Adrenal gland (tissue), 12 donors: ENCODE results near the gene FST. TPM values are rescaled to one million over a fixed set of nuclear protein-coding genes. Genes with fewer than 3 reads are reported as not detected.

Source experiments
- DNase-seq, 7 donors: peaks; one replicate each; pipeline ENCODE4 v3.0.0-alpha.2; 2019 to 2020
- H3K27ac ChIP-seq, 5 donors: fragments of 200-600 bp; sonication (generic) in 4 of 5; 1 replicate in 3 of 5; 2 replicates in 2 of 5; pipeline versions ENCODE4 v1.5.1 to v1.8.0; 2016 to 2020; ENCODE audit warnings: mild to moderate bottlenecking in 1 of 5
- H3K27me3 ChIP-seq: fragments of 200-600 bp; 2 replicates; pipeline ENCODE4 v1.8.0; 2021
- H3K36me3 ChIP-seq, 2 donors: fragments of 200-600 bp; replicated peaks in 1 of 2; 1 replicate in 1 of 2; 2 replicates in 1 of 2; pipeline versions ENCODE4 v1.5.1 to v1.8.0; 2018 to 2022
- H3K4me1 ChIP-seq, 2 donors: fragments of 200-600 bp; replicated peaks in 1 of 2; 1 replicate in 1 of 2; 2 replicates in 1 of 2; pipeline versions ENCODE4 v1.5.1 to v1.8.0; 2018 to 2021
- H3K4me3 ChIP-seq, 4 donors: fragments of 200-600 bp; sonication (generic) in 3 of 4; one replicate each; pipeline ENCODE4 v1.5.1; 2016 to 2018
- H3K9me3 ChIP-seq, 3 donors: fragments of 200-600 bp; sonication (generic) in 1 of 3; replicated peaks in 1 of 3; 1 replicate in 2 of 3; 2 replicates in 1 of 3; pipeline versions ENCODE4 v1.5.1 to v1.8.0; 2016 to 2021
- POLR2A ChIP-seq, 2 donors: fragments of 450-650 bp; IDR thresholded peaks; one replicate each; pipeline ENCODE4 v1.6.1; 2017; ENCODE audit warnings: antibody characterized with exemption in 2 of 2, mild to moderate bottlenecking in 2 of 2, moderate library complexity in 1 of 2
- WGBS, 4 donors: extraction: QIAGEN DNeasy Blood & Tissue Kit in 2 of 4; methylation state at CpG; one replicate each; pipeline versions ENCODE4 v1.1.5 to v1.1.7; 2013 to 2017; 5-methylcytosine and 5-hydroxymethylcytosine counted together
- intact Hi-C, 2 donors: fragments of 100-400 bp; cut with DNase I; formaldehyde crosslinking; loops; one replicate each; pipeline versions ENCODE4 v1.14.1 to v1.15.0; 2022 to 2023
- polyA plus RNA-seq, 3 donors: library from polyadenylated mRNA; stranded (reverse); fragments of 200-250 nt in 2 of 3; fragments of 350-450 nt in 1 of 3; fragmentation: Illumina TruSeq in 1 of 3; extraction: RNeasy Lipid Tissue Mini Kit (QIAGEN cat#74804) in 1 of 3; gene quantifications; one replicate each; pipeline ENCODE4 v1.2.3, GENCODE V29; 2013 to 2014
- total RNA-seq, 9 donors: library from RNA; depleted of rRNA in 4 of 9; stranded (reverse); fragments of >200 nt in 4 of 9; fragments of 120-200 nt in 1 of 9; fragmentation: NEBNext Ultra II Directional in 1 of 9; extraction: Animal tissue kit (Norgen Biotek cat#: 25700) in 1 of 9; gene quantifications; one replicate each; pipeline versions ENCODE4 v1.1.0 to v1.2.4, GENCODE V29; 2013 to 2023
- TF ChIP-seq, protein P1 (sequence below), 6 experiments: fragments of 450-650 bp in 4 of 6; fragments of 200-600 bp in 2 of 6; sonication (generic) in 1 of 6; IDR thresholded peaks; 1 replicate in 5 of 6; 2 replicates in 1 of 6; pipeline versions ENCODE4 v1.5.1 to v1.8.0; 2016 to 2021; ENCODE audit warnings: antibody characterized with exemption in 6 of 6, mild to moderate bottlenecking in 2 of 6, moderate library complexity in 1 of 6
- donor health status: healthy with polysubstance abuse.
- donor health status: Bipolar disorder and iron deficiency.
- donor health status: DM: yes; HTN: yes; CAD: no.
- donor health status: DM: no; HTN: no; CAD: no.
- donor health status: DM: no; HTN: no; CAD: no.
- donor health status: DM: yes; HTN: yes; CAD: no.

Gene FST
- total and polyA plus RNA-seq, 12 donors, result 1.5 to 14.2 (median 3.3) TPM

DNA sequence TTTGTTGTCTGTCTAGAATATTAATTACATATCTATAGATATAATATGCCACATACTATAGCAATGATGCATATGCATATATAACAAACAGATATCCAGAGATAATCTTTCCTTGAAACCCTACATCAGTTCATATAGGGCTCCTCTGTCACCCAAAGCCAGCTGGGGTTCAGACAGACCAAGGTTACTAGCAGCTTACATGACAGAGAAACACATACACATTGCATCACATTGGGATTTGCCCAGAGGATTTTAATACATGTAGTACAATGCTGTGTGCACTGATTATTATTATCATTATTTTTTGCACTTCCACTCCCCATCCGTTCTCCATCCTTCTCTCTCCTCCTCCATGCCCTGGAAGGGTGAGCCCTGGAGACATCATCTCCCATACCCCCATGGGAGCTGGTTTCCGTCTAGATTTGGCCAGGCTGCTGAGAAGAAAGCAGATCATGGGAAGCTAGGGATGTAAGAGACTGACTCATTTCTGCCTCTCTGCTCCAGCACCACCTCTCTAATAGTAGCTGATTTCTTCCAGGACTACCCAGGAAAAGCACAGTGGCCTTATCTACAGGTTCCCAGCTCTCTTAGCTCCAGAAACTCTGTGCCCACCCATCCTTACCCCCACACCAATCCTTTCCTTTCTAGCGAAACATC, 23.3 kb downstream of the FST start:
- Histone ChIP-seq H3K4me1 (no peaks in the 10 kb centered on the region), H3K9me3 (no peaks in the 10 kb centered on the region), H3K27me3 (peaks cover 10% of the 10 kb centered on the region), H3K27ac (no peak overlapping the region), H3K36me3 (no peaks in the 10 kb centered on the region), H3K4me3 (no peak overlapping the region)
- 49 to 69% (median 60%) methylated on average over 3 of the region's 3 CpGs for WGBS, 4 donors
- intact Hi-C loops, result no loop called here
- DNase-seq, result no peak
- TF ChIP-seq, protein P1, sequence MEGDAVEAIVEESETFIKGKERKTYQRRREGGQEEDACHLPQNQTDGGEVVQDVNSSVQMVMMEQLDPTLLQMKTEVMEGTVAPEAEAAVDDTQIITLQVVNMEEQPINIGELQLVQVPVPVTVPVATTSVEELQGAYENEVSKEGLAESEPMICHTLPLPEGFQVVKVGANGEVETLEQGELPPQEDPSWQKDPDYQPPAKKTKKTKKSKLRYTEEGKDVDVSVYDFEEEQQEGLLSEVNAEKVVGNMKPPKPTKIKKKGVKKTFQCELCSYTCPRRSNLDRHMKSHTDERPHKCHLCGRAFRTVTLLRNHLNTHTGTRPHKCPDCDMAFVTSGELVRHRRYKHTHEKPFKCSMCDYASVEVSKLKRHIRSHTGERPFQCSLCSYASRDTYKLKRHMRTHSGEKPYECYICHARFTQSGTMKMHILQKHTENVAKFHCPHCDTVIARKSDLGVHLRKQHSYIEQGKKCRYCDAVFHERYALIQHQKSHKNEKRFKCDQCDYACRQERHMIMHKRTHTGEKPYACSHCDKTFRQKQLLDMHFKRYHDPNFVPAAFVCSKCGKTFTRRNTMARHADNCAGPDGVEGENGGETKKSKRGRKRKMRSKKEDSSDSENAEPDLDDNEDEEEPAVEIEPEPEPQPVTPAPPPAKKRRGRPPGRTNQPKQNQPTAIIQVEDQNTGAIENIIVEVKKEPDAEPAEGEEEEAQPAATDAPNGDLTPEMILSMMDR (IDR thresholded peaks at IDR 0.05), result no peak
- no peak for TF ChIP-seq POLR2A (IDR thresholded peaks at IDR 0.05)

DNA sequence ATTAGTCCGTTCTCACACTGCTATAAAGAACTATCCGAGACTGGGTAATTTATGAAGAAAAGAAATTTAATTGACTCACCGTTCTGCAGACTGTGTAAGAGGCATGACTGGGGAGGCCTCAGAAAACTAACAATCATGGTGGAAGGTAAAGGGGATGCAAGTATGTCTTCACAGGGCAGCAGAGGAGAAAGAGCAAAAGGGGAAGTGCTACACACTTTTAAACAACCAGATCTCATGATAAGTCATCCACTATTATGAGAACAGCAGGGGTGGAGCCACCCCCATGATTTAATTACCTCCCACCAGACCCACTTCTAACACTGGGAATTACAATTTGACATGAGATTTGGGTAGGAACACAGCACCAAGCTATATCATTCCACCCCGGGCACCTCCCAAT, 26.6 kb downstream of the FST start:
- WGBS, 4 donors, result 82 to 91% (median 85%) methylated on average over 4 of the region's 4 CpGs
- peaks cover 0 to 3% (median 0%) of the 10 kb centered on the region in 3 donors for H3K9me3 ChIP-seq
- TF ChIP-seq POLR2A (IDR thresholded peaks at IDR 0.05), result no peak
- TF ChIP-seq, protein P1 (IDR thresholded peaks at IDR 0.05), result no peak
- H3K27ac ChIP-seq, result no peak overlapping the region
- DNase-seq, result no peak
- no peaks in the 10 kb centered on the region for H3K4me1 ChIP-seq
- no peak overlapping the region for H3K4me3 ChIP-seq
- intact Hi-C loops, result no loop called here
- H3K36me3 ChIP-seq, result no peaks in the 10 kb centered on the region
- H3K27me3 ChIP-seq, result peaks cover 2% of the 10 kb centered on the region

DNA sequence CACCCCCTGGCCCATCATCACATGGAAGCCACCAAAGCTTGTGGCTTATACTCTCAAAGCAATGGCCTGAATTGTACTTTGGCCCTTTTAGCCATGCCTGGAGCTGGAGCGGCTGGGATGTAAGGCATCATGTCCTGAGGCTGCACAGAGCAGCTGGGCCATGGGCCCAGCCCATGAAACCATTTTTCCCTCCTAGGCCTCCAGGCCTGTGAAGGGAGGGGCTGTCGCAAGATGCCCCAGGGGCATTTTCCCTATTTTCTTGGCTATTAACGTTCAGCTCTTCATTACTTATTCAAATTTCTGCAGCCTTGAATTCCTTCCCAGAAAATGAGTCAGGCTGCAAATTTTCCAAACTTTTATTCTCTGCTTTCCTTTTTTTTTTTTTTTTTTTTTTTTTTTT, 27.7 kb downstream of the FST start:
- 74 to 80% (median 75%) methylated on average over 3 of the region's 3 CpGs for WGBS, 4 donors

DNA sequence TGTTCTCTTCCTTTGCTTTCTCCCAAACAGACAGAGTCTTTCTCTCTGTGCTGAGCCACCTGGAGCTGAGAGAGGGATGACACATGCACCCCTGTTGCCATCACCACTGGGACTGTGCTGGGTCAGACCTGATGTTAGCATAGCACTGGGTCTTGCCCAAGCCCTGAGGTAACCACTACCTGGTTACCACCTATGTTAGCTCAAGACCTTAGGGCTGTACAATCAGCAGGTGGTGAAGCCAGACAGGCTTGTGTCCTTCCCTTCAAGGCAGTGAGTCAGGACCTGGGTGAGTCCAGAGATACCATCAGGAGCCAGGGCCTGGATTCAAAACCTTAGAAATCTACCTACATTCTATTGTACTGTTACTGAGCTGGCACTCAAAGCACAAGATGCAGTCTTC, 32.1 kb downstream of the FST start:
- TF ChIP-seq, protein P1 (IDR thresholded peaks at IDR 0.05), result no peak
- TF ChIP-seq POLR2A (IDR thresholded peaks at IDR 0.05), result no peak
- Histone ChIP-seq H3K27ac (no peak overlapping the region), H3K36me3 (no peaks in the 10 kb centered on the region), H3K9me3 (peaks cover 0 to 3% (median 0%) of the 10 kb centered on the region in 3 donors), H3K27me3 (no peaks in the 10 kb centered on the region), H3K4me1 (no peaks in the 10 kb centered on the region), H3K4me3 (no peak overlapping the region)
- intact Hi-C loops, result no loop called here
- no peak for DNase-seq

More for the DNA sequence above, 27.7 kb downstream of the FST start:
- DNase-seq, result no peak
- TF ChIP-seq, protein P1 (IDR thresholded peaks at IDR 0.05), result no peak
- TF ChIP-seq POLR2A (IDR thresholded peaks at IDR 0.05), result no peak
- Histone ChIP-seq H3K4me3 (no peak overlapping the region), H3K36me3 (no peaks in the 10 kb centered on the region), H3K27me3 (no peaks in the 10 kb centered on the region), H3K4me1 (no peaks in the 10 kb centered on the region), H3K27ac (no peak overlapping the region), H3K9me3 (peaks cover 0 to 3% (median 0%) of the 10 kb centered on the region in 3 donors)
- intact Hi-C loops, result no loop called here
